GM13976 (cell line): ENCODE results near the gene IGF2.

ENCODE experiments used
- DNase-seq: peaks from one replicate; pipeline ENCODE4 v3.0.0; 2012; ENCODE audit warnings: low spot score
- CTCF ChIP-seq: IDR thresholded peaks from 2 replicates; pipeline ENCODE4 v1.5.1; 2012; ENCODE audit warnings: borderline replicate concordance, mild to moderate bottlenecking; ENCODE audit not compliant: insufficient read depth; ENCODE audit errors: extremely low read depth, missing control alignments, control extremely low read depth
- in situ Hi-C: fragments of 300-500 bp; cut with MboI; formaldehyde crosslinking; loops from one replicate; pipeline ENCODE4 v1.12.0; 2022; ENCODE audit warnings: low sequenced_read_pairs, mixed read lengths, inconsistent platforms; ENCODE audit not compliant: unreplicated experiment

IGF2 gene

GRCh38 chr11:2099516-2100349 is 39.5 kb downstream of the IGF2 start:
- in situ Hi-C loops: no loop called here
- no peak for TF ChIP-seq CTCF
- DNase-seq: no peak

GRCh38 chr11:2098691-2099515 is 40.3 kb downstream of the IGF2 start:
- no peak for DNase-seq
- in situ Hi-C loops: no loop called here
- TF ChIP-seq CTCF: no peak

- in situ Hi-C loops: no loop called here
- TF ChIP-seq CTCF: no peak
- no peak for DNase-seq
Observed at GRCh38 chr11:2097998-2098690, 41.0 kb downstream of the IGF2 start.

GRCh38 chr11:2097356-2097997 is 41.7 kb downstream of the IGF2 start:
- in situ Hi-C loops: no loop called here

GRCh38 chr11:2096919-2097301 is 42.3 kb downstream of the IGF2 start:
- no peak for DNase-seq
- in situ Hi-C loops: no loop called here

More at GRCh38 chr11:2097356-2097997, 41.7 kb downstream of the IGF2 start:
- no peak for DNase-seq
- TF ChIP-seq CTCF: no peak

More at GRCh38 chr11:2096919-2097301, 42.3 kb downstream of the IGF2 start:
- TF ChIP-seq CTCF: no peak
